ENCODE data around the gene CELF5.
A peak's percentile ranks its signal among the peaks of the same experiment; 100 is the strongest.

Gene CELF5

DNA sequence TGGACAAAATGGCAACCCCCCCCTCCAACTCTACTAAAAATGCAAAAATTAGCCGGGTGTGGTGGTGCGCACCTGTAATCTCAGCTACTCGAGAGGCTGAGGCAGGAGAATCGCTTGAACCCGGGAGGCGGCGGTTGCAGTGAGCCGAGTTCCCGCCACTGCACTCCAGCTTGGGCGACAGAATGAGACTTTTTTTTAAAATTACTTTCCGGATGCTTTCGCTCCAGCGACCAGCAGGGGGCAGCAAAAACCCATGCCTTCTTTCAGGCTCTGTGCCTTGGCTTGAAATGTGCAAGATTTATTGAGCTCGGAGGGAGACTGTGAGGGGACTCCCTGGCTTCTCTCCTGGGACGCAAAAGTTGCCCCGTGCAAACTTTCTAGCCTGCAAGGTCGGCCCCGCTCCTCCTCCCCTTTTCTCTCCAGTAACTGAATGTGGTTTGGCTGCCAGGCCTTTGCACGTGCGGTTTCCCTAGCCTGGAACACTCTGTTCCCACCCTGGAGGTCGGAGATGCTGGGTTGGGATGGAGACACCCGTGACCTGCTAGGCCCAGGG is 80.5 kb downstream of the CELF5 start:
- TF ChIP-seq CTCF (IDR thresholded peaks at IDR 0.05; ENCODE audit: low read depth, low read length): peak; percentile 84
- DNase-seq (ENCODE audit: extremely low read depth, low read depth): no peak

GRCh38 chr19:3309724-3310123 is 85.3 kb downstream of the CELF5 start:
- no peak for TF ChIP-seq CTCF (IDR thresholded peaks at IDR 0.05; ENCODE audit: low read depth, low read length)

DNA sequence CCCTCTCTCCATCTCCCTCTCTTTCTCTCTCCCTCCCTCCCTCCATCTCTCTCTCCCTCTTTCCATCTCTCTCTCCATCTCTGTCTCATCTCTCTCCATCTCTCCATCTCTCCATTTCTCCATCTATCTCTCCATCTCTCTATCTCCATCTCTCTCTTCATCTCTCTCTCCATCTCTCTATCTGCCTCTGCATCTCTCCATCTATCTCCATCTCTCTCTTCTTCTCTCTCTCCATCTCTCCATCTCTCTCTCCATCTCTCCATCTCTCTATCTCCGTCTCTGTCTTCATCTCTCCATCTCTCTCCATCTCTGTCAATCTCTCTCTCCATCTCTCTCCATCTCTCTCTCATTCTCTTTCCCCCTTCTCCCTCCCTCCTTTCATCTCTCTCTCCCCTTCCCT is 85.8 kb downstream of the CELF5 start:
- TF ChIP-seq CTCF (IDR thresholded peaks at IDR 0.05; ENCODE audit: low read depth, low read length): no peak
- no peak for DNase-seq (ENCODE audit: extremely low read depth, low read depth)

More at GRCh38 chr19:3309724-3310123, 85.3 kb downstream of the CELF5 start:
- no peak for DNase-seq (ENCODE audit: extremely low read depth, low read depth)

GRCh38 chr19:3310711-3311110 is 86.2 kb downstream of the CELF5 start:
- no peak for TF ChIP-seq CTCF (IDR thresholded peaks at IDR 0.05; ENCODE audit: low read depth, low read length)
- DNase-seq (ENCODE audit: extremely low read depth, low read depth): no peak

- DNase-seq (ENCODE audit: extremely low read depth, low read depth): no peak
- no peak for TF ChIP-seq CTCF (IDR thresholded peaks at IDR 0.05; ENCODE audit: low read depth, low read length)
Measured at GRCh38 chr19:3313199-3313575, 88.7 kb downstream of the CELF5 start.

GRCh38 chr19:3314962-3315675 is 90.7 kb downstream of the CELF5 start:
- DNase-seq (ENCODE audit: extremely low read depth, low read depth): no peak
- TF ChIP-seq CTCF (IDR thresholded peaks at IDR 0.05; ENCODE audit: low read depth, low read length): no peak

DNA sequence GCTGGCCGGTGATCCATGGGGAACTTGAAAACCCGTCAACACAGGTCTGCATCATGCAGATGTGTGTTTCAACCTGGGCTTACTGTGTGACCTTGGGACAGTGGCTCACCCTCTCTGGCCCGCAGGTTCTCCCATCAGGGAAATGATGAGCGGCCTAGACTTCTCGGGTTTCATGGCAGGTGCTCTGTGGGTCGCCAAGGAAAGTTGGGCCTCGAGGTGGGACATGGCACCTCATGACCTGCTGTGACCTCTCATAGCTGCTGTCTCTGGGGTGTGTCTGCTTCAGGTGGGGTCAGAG is 91.2 kb downstream of the CELF5 start:
- TF ChIP-seq CTCF (IDR thresholded peaks at IDR 0.05; ENCODE audit: low read depth, low read length): no peak
- no peak for DNase-seq (ENCODE audit: extremely low read depth, low read depth)
